ENCODE data around the gene GPAM. TPM values are rescaled to one million over a fixed set of nuclear protein-coding genes. Genes with fewer than 3 reads are reported as not detected.

The GPAM gene
- total RNA-seq, 1 experiment from 2014 or later: 16.0 TPM

GRCh38 chr10:112145263-112145662 is 38.3 kb downstream of the GPAM start:
- Histone ChIP-seq H2BK20ac (ENCODE audit: low read depth, low read length, poor library complexity, severe bottlenecking) (no peak overlapping the region), H3K4ac (ENCODE audit: low read depth, low read length) (no peak overlapping the region), H3T11ph (ENCODE audit: low read length) (no peak overlapping the region), H2BK120ac (ENCODE audit: low read depth, low read length, poor library complexity, severe bottlenecking) (no peak overlapping the region), H2BK12ac (ENCODE audit: insufficient read length, low read depth, low read length) (no peak overlapping the region), H3K27ac (ENCODE audit: insufficient read length, low read depth, low read length) (no peak overlapping the region), H3K4me1 (ENCODE audit: insufficient read depth, low read length) (no peaks in the 10 kb centered on the region), H3K23me2 (ENCODE audit: insufficient read length, low read depth, low read length, poor library complexity, severe bottlenecking) (no peaks in the 10 kb centered on the region), H2AK5ac (ENCODE audit: insufficient read length, low read length) (no peak overlapping the region), H3K79me2 (ENCODE audit: insufficient read depth, low read length) (no peaks in the 10 kb centered on the region), H4K91ac (ENCODE audit: insufficient read length, low read depth, low read length) (no peak overlapping the region), H2BK5ac (ENCODE audit: insufficient read length, low read length) (no peak overlapping the region), H2AFZ (ENCODE audit: low read length) (no peak overlapping the region), H3K14ac (ENCODE audit: insufficient read depth, low read length) (no peak overlapping the region), H3K9me3 (ENCODE audit: control insufficient read depth, low read depth, low read length) (no peaks in the 10 kb centered on the region), H3K23ac (ENCODE audit: insufficient read length, low read depth, low read length) (no peak overlapping the region), H4K8ac (replicated peaks; ENCODE audit: insufficient read length, low read depth, low read length) (no peak overlapping the region), H4K5ac (ENCODE audit: insufficient read length, low read depth, low read length) (no peak overlapping the region), H3K9ac (ENCODE audit: extremely low read depth, insufficient read length, low read length) (no peak overlapping the region), H4K20me1 (ENCODE audit: control insufficient read depth, insufficient read depth, insufficient read length) (no peaks in the 10 kb centered on the region), H3K4me2 (ENCODE audit: insufficient read depth, insufficient read length, low read length) (no peak overlapping the region), H2BK15ac (ENCODE audit: low read depth, low read length) (no peak overlapping the region), H3K79me1 (ENCODE audit: insufficient read depth, low read depth, low read length, poor library complexity, severe bottlenecking) (no peaks in the 10 kb centered on the region), H3K56ac (ENCODE audit: insufficient read length, low read depth, low read length) (no peak overlapping the region), H3K18ac (ENCODE audit: insufficient read length, low read depth, low read length) (no peak overlapping the region), H3K27me3 (ENCODE audit: insufficient read depth, low read length) (no peaks in the 10 kb centered on the region)
- WGBS (ENCODE audit: extremely low coverage, insufficient read length, low lambda C conversion rate): no CpG with 5 or more reads among the region's 5 CpGs
- no peak for DNase-seq
- H3K4me1 Mint-ChIP-seq: no peaks in the 10 kb centered on the region
- H3K9me3 Mint-ChIP-seq: no peaks in the 10 kb centered on the region
- TF ChIP-seq CTCF (conservative IDR thresholded peaks at IDR 0.05): no peak
- H3K27me3 Mint-ChIP-seq (ENCODE audit: low read depth): no peaks in the 10 kb centered on the region
- no peak overlapping the region for H3K4me3 Mint-ChIP-seq
- H3K27ac Mint-ChIP-seq: no peak overlapping the region
- no peaks in the 10 kb centered on the region; a peak in 1 of 7 replicates for H3K36me3 Mint-ChIP-seq (ENCODE audit: insufficient read depth in 1 of 3, low read depth in 3 of 3)

Data from H9 (cell line).